ENCODE results near the gene KDM2B. TPM values are rescaled to one million over a fixed set of nuclear protein-coding genes. Genes with fewer than 3 reads are reported as not detected.

Gene KDM2B
- total RNA-seq, 1 donor from 2014 or later, result 236 TPM

- no peak for TF ChIP-seq CTCF (IDR thresholded peaks at IDR 0.05)
- ChIA-PET CTCF (interaction anchor here (3.9 kb wide), 1 partner anchor 10 kb away, joined by 13 read pairs; no protein-coding TSS in a partner anchor), POLR2A (interaction anchor here (0.5 to 1.1 kb wide), 2 partner anchors 20 to 126 kb away, joined by 3 to 5 read pairs; no protein-coding TSS in a partner anchor)
- DNase-seq (no peak), ATAC-seq (ENCODE audit: low read depth) (no peak)
- intact Hi-C loops (cut with micrococcal nuclease), result no loop called here
- H3K4me3 Mint-ChIP-seq, result no peak overlapping the region
- no peak overlapping the region for H3K27ac Mint-ChIP-seq
- H3K36me3 Mint-ChIP-seq (ENCODE audit: low read depth), result peaks cover 82% of the 10 kb centered on the region
- peaks cover 22% of the 10 kb centered on the region for H3K4me1 Mint-ChIP-seq
- no peaks in the 10 kb centered on the region for H3K9me3 Mint-ChIP-seq
- H3K27me3 Mint-ChIP-seq, result no peaks in the 10 kb centered on the region
Measured at GRCh38 chr12:121509339-121509738, 71.5 kb downstream of the KDM2B start.

- Mint-ChIP-seq H3K27me3 (no peaks in the 10 kb centered on the region), H3K9me3 (no peaks in the 10 kb centered on the region), H3K4me1 (peaks cover 15% of the 10 kb centered on the region), H3K36me3 (ENCODE audit: low read depth) (peaks cover 84% of the 10 kb centered on the region), H3K27ac (no peak overlapping the region), H3K4me3 (no peak overlapping the region)
- DNase-seq (no peak), ATAC-seq (ENCODE audit: low read depth) (no peak)
- POLR2A ChIA-PET, result interaction anchor here (0.5 kb wide), 1 partner anchor 127 kb away, joined by 5 read pairs; no protein-coding TSS in a partner anchor
- no peak for TF ChIP-seq CTCF (IDR thresholded peaks at IDR 0.05)
- intact Hi-C loops (cut with micrococcal nuclease), result no loop called here
- CTCF ChIA-PET, result interaction anchor here (0.6 to 3.9 kb wide), 2 partner anchors 9 to 127 kb away, joined by 5 to 13 read pairs; no protein-coding TSS in a partner anchor
Measured at GRCh38 chr12:121508533-121508932, 72.3 kb downstream of the KDM2B start.

GRCh38 chr12:121507984-121508383 lies 72.8 kb downstream of the KDM2B start:
- Mint-ChIP-seq H3K4me3 (no peak overlapping the region), H3K4me1 (peaks cover 9% of the 10 kb centered on the region), H3K27ac (no peak overlapping the region), H3K9me3 (no peaks in the 10 kb centered on the region), H3K36me3 (ENCODE audit: low read depth) (peaks cover 83% of the 10 kb centered on the region), H3K27me3 (no peaks in the 10 kb centered on the region)
- intact Hi-C loops (cut with micrococcal nuclease), result no loop called here
- ATAC-seq (ENCODE audit: low read depth) (no peak), DNase-seq (no peak)
- POLR2A ChIA-PET, result no interaction called here
- TF ChIP-seq CTCF (IDR thresholded peaks at IDR 0.05), result no peak
- CTCF ChIA-PET, result interaction anchor here (3.9 kb wide), 1 partner anchor 9 kb away, joined by 13 read pairs; no protein-coding TSS in a partner anchor

GRCh38 chr12:121507245-121507644 lies 73.6 kb downstream of the KDM2B start:
- peak overlapping the region; percentile 50 for H3K27ac Mint-ChIP-seq
- no peak overlapping the region for H3K4me3 Mint-ChIP-seq
- ChIA-PET POLR2A (interaction anchor here (0.7 to 0.9 kb wide), 3 partner anchors 103 to 157 kb away, joined by 3 to 4 read pairs (median 4); no protein-coding TSS in a partner anchor), CTCF (no interaction called here)
- peaks cover 9% of the 10 kb centered on the region for H3K4me1 Mint-ChIP-seq
- DNase-seq (no peak), ATAC-seq (ENCODE audit: low read depth) (no peak)
- H3K36me3 Mint-ChIP-seq (ENCODE audit: low read depth), result peaks cover 76% of the 10 kb centered on the region
- intact Hi-C loops (cut with micrococcal nuclease), result no loop called here
- no peaks in the 10 kb centered on the region for H3K9me3 Mint-ChIP-seq
- no peaks in the 10 kb centered on the region for H3K27me3 Mint-ChIP-seq
- TF ChIP-seq CTCF (IDR thresholded peaks at IDR 0.05), result no peak

- intact Hi-C loops (cut with micrococcal nuclease), result no loop called here
- ChIA-PET CTCF (no interaction called here), POLR2A (no interaction called here)
- H3K36me3 Mint-ChIP-seq (ENCODE audit: low read depth), result peaks cover 74% of the 10 kb centered on the region
- H3K27ac Mint-ChIP-seq, result peak overlapping the region; percentile 37
- no peak for DNase-seq
- TF ChIP-seq CTCF (IDR thresholded peaks at IDR 0.05), result no peak
- H3K9me3 Mint-ChIP-seq, result no peaks in the 10 kb centered on the region
- no peak for ATAC-seq (ENCODE audit: low read depth)
- H3K4me1 Mint-ChIP-seq, result peaks cover 10% of the 10 kb centered on the region
- no peaks in the 10 kb centered on the region for H3K27me3 Mint-ChIP-seq
- H3K4me3 Mint-ChIP-seq, result no peak overlapping the region
Measured at GRCh38 chr12:121505513-121505912, 75.3 kb downstream of the KDM2B start.

Data from activated B cell treated with CpG ODN at 0.5 μM for 24 hours (primary cell).